Measurements from ENCODE around the gene VWC2. TPM values are rescaled to one million over a fixed set of nuclear protein-coding genes. Genes with fewer than 3 reads are reported as not detected.

The VWC2 gene
- total and polyA plus RNA-seq, 2 of the 4 experiments (the other 2 are of a cell fraction): not detected

- Histone ChIP-seq H2BK15ac (ENCODE audit: low read depth, low read length) (no peak overlapping the region), H3K9me1 (ENCODE audit: insufficient read depth, low read length) (no peaks in the 10 kb centered on the region), H3K27ac (ENCODE audit: insufficient read depth, low read length) (no peak overlapping the region), H2BK120ac (ENCODE audit: low read depth, low read length) (no peak overlapping the region), H3K79me1 (ENCODE audit: low read depth in 1 of 2, low read length in 2 of 2) (no peaks in the 10 kb centered on the region), H3K18ac (ENCODE audit: low read depth, low read length) (no peak overlapping the region), H3K4ac (ENCODE audit: low read depth, low read length) (no peak overlapping the region), H3K36me3 (ENCODE audit: control insufficient read depth, insufficient read depth, low read length) (no peaks in the 10 kb centered on the region), H3K4me2 (ENCODE audit: low read depth, low read length) (no peak overlapping the region), H4K5ac (ENCODE audit: low read depth, low read length) (no peak overlapping the region), H2AK5ac (ENCODE audit: low read depth, low read length) (no peak overlapping the region), H2AK9ac (replicated peaks; ENCODE audit: low read depth, low read length, poor library complexity) (no peak overlapping the region), H3K9me3 (ENCODE audit: control insufficient read depth, insufficient read depth, low read length) (peaks cover 19% of the 10 kb centered on the region), H3K4me3 (ENCODE audit: insufficient read depth, low read depth, low read length) (no peak overlapping the region), H2BK20ac (ENCODE audit: low read depth, low read length) (no peak overlapping the region), H3K27me3 (ENCODE audit: control insufficient read depth, insufficient read depth, low read length) (no peaks in the 10 kb centered on the region), H4K91ac (ENCODE audit: insufficient read depth, low read depth, low read length) (no peak overlapping the region), H3K23ac (ENCODE audit: low read depth, low read length) (no peak overlapping the region), H4K20me1 (ENCODE audit: insufficient read depth, low read length) (no peaks in the 10 kb centered on the region), H3K56ac (ENCODE audit: extremely low read depth, insufficient read depth, low read length) (no peak overlapping the region), H3K4me1 (ENCODE audit: control insufficient read depth, insufficient read depth, low read length) (no peaks in the 10 kb centered on the region), H3K9ac (ENCODE audit: low read depth, low read length) (no peak overlapping the region), H2AFZ (replicated peaks; ENCODE audit: low read length, poor library complexity) (no peak overlapping the region), H4K8ac (ENCODE audit: low read depth in 2 of 2, low read length in 2 of 2) (no peak overlapping the region), H2BK5ac (ENCODE audit: low read depth, low read length, poor library complexity, severe bottlenecking) (no peak overlapping the region), H3K14ac (replicated peaks; ENCODE audit: low read depth, low read length) (no peak overlapping the region)
- POLR2A ChIA-PET (ENCODE audit: unreplicated experiment): no interaction called here
- in situ Hi-C loops (cut with MboI; ENCODE audit: low sequenced_read_pairs): no loop called here
- BruUV-seq (replicated peaks): no TSS peak
- DNase-seq: no peak
- CTCF ChIA-PET: no interaction called here
- ATAC-seq (ENCODE audit: low read depth): no peak
- no peak for TF ChIP-seq BHLHE40 (IDR thresholded peaks at IDR 0.05; ENCODE audit: low read depth, low read length)
- no peak for TF ChIP-seq CHD1 (IDR thresholded peaks at IDR 0.05; ENCODE audit: low read depth, low read length)
- TF ChIP-seq SMC3 (IDR thresholded peaks at IDR 0.05; ENCODE audit: low read depth, low read length): no peak
- TF ChIP-seq MXI1 (IDR thresholded peaks at IDR 0.05; ENCODE audit: borderline replicate concordance, low read depth, low read length): no peak
- TF ChIP-seq MAFK (IDR thresholded peaks at IDR 0.05; ENCODE audit: low read depth, low read length): no peak
- TF ChIP-seq NFE2L2 (IDR thresholded peaks at IDR 0.05; ENCODE audit: low read depth, low read length): no peak
- no peak for TF ChIP-seq RAD21 (IDR thresholded peaks at IDR 0.05; ENCODE audit: low read length)
- TF ChIP-seq POLR2A (IDR thresholded peaks at IDR 0.05; ENCODE audit: low read depth, low read length): no peak
- TF ChIP-seq MAZ (IDR thresholded peaks at IDR 0.05; ENCODE audit: borderline replicate concordance, low read depth, low read length): no peak
- TF ChIP-seq USF2 (IDR thresholded peaks at IDR 0.05; ENCODE audit: low read depth, low read length): no peak
- TF ChIP-seq RCOR1 (IDR thresholded peaks at IDR 0.05; ENCODE audit: insufficient replicate concordance, low read length): no peak
- no peak for TF ChIP-seq RFX5 (IDR thresholded peaks at IDR 0.05; ENCODE audit: low read depth, low read length)
- no peak for TF ChIP-seq FOS (IDR thresholded peaks at IDR 0.05; ENCODE audit: low read depth, low read length)
- TF ChIP-seq ELK1 (IDR thresholded peaks at IDR 0.05; ENCODE audit: borderline replicate concordance, low read depth, low read length): no peak
- TF ChIP-seq, protein P1, sequence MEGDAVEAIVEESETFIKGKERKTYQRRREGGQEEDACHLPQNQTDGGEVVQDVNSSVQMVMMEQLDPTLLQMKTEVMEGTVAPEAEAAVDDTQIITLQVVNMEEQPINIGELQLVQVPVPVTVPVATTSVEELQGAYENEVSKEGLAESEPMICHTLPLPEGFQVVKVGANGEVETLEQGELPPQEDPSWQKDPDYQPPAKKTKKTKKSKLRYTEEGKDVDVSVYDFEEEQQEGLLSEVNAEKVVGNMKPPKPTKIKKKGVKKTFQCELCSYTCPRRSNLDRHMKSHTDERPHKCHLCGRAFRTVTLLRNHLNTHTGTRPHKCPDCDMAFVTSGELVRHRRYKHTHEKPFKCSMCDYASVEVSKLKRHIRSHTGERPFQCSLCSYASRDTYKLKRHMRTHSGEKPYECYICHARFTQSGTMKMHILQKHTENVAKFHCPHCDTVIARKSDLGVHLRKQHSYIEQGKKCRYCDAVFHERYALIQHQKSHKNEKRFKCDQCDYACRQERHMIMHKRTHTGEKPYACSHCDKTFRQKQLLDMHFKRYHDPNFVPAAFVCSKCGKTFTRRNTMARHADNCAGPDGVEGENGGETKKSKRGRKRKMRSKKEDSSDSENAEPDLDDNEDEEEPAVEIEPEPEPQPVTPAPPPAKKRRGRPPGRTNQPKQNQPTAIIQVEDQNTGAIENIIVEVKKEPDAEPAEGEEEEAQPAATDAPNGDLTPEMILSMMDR (conservative IDR thresholded peaks at IDR 0.05; ENCODE audit: low read depth, low read length): no peak
- TF ChIP-seq CEBPB (IDR thresholded peaks at IDR 0.05; ENCODE audit: low read depth, low read length): no peak
- intact Hi-C loops (cut with micrococcal nuclease): no loop called here
- no CpG with 5 or more reads among the region's 5 CpGs for WGBS, 2 experiments (ENCODE audit: extremely low coverage in 2 of 2, insufficient read length in 1 of 2)
- dilution Hi-C loops (cut with HindIII; ENCODE audit: low sequenced_read_pairs, unreplicated experiment): no loop called here
Measured at GRCh38 chr7:49927631-49928030, 154.2 kb downstream of the VWC2 start.

Measured in IMR-90 (cell line).